ENCODE results near the gene DNMBP.
"Not testable (repeated sequence)": the region's sequence is repeated elsewhere in the genome, so short reads cannot be mapped to it uniquely, and the experiment has no call there.

The DNMBP gene

GRCh38 chr10:100014071-100014762 is 4.5 kb upstream of the DNMBP start:
- DNase-seq (ENCODE audit: insufficient read length) (no peak), FAIRE-seq (peak; percentile 93)
- no peak for TF ChIP-seq TAF1 (IDR thresholded peaks at IDR 0.05; ENCODE audit: borderline replicate concordance, low read depth, low read length)
- TF ChIP-seq POLR2A (IDR thresholded peaks at IDR 0.05; ENCODE audit: low read depth, low read length): no peak
- no peak for TF ChIP-seq POLR2AphosphoS5 (IDR thresholded peaks at IDR 0.05; ENCODE audit: low read depth, low read length)

GRCh38 chr10:100013621-100014020 is 3.9 kb upstream of the DNMBP start:
- TF ChIP-seq TAF1 (IDR thresholded peaks at IDR 0.05; ENCODE audit: borderline replicate concordance, low read depth, low read length) (no peak), POLR2A (IDR thresholded peaks at IDR 0.05; ENCODE audit: low read depth, low read length) (no peak), POLR2AphosphoS5 (IDR thresholded peaks at IDR 0.05; ENCODE audit: low read depth, low read length) (no peak)
- FAIRE-seq (peak; percentile 30), DNase-seq (ENCODE audit: insufficient read length) (no peak)

DNA sequence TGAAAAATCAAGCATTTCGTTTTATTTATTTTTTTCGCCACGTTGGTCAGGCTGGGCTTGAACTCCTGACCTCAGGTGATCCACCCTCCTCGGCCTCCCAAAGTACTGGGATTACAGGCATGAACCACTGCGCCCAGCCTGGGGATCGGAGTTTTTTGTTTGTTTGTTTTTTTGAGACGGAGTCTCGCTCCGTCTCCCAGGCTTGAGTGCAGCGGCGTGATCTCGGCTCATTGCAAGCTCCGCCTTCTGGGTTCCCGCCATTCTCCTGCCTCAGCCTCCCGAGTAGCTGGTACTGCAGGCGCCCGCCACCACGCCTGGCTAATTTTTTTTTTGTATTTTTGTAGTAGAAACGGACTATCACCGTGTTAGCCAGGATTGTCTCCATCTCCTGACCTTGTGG is 2.2 kb upstream of the DNMBP start:
- not testable (repeated sequence) for DNase-seq (ENCODE audit: insufficient read length); FAIRE-seq

DNA sequence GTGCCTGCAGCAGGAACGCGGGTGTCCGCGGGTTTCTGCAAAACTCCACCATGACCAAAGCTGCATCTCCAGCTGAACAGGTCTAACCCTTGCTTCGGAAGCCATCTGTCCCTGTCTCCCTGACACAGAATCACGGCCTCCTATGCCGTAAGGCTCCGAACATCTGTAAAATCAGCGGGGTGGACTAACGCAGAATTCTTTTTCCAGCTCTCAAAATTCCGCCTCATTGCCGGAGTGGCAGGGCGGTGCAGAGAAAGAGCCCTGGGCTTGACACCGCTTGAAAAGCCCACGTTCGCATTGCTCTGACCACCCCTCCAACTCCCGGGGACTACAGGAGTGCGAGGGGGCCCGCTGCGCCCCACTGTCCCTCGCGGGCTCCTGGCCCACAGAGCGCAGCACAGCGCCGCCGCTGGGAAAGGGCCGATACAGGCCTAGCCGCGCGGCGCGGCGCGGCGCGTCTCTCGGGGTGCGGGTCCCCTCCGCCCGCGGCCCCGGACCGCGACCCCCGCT is 409 bp downstream of the DNMBP start:
- FAIRE-seq: no peak
- no peak for DNase-seq (ENCODE audit: insufficient read length)
- TF ChIP-seq POLR2A (IDR thresholded peaks at IDR 0.05; ENCODE audit: low read depth, low read length): no peak
- no peak for TF ChIP-seq TAF1 (IDR thresholded peaks at IDR 0.05; ENCODE audit: borderline replicate concordance, low read depth, low read length)
- no peak for TF ChIP-seq POLR2AphosphoS5 (IDR thresholded peaks at IDR 0.05; ENCODE audit: low read depth, low read length)

GRCh38 chr10:100008708-100009282 is 952 bp downstream of the DNMBP start:
- FAIRE-seq (no peak), DNase-seq (ENCODE audit: insufficient read length) (no peak)
- TF ChIP-seq TAF1 (IDR thresholded peaks at IDR 0.05; ENCODE audit: borderline replicate concordance, low read depth, low read length): no peak
- no peak for TF ChIP-seq POLR2A (IDR thresholded peaks at IDR 0.05; ENCODE audit: low read depth, low read length)
- no peak for TF ChIP-seq POLR2AphosphoS5 (IDR thresholded peaks at IDR 0.05; ENCODE audit: low read depth, low read length)

- TF ChIP-seq TAF1 (IDR thresholded peaks at IDR 0.05; ENCODE audit: borderline replicate concordance, low read depth, low read length) (no peak), POLR2A (IDR thresholded peaks at IDR 0.05; ENCODE audit: low read depth, low read length) (no peak), POLR2AphosphoS5 (IDR thresholded peaks at IDR 0.05; ENCODE audit: low read depth, low read length) (no peak)
- FAIRE-seq (no peak), DNase-seq (ENCODE audit: insufficient read length) (no peak)
These were observed 1.6 kb downstream of the DNMBP start for GRCh38 chr10:100008142-100008522.

DNA sequence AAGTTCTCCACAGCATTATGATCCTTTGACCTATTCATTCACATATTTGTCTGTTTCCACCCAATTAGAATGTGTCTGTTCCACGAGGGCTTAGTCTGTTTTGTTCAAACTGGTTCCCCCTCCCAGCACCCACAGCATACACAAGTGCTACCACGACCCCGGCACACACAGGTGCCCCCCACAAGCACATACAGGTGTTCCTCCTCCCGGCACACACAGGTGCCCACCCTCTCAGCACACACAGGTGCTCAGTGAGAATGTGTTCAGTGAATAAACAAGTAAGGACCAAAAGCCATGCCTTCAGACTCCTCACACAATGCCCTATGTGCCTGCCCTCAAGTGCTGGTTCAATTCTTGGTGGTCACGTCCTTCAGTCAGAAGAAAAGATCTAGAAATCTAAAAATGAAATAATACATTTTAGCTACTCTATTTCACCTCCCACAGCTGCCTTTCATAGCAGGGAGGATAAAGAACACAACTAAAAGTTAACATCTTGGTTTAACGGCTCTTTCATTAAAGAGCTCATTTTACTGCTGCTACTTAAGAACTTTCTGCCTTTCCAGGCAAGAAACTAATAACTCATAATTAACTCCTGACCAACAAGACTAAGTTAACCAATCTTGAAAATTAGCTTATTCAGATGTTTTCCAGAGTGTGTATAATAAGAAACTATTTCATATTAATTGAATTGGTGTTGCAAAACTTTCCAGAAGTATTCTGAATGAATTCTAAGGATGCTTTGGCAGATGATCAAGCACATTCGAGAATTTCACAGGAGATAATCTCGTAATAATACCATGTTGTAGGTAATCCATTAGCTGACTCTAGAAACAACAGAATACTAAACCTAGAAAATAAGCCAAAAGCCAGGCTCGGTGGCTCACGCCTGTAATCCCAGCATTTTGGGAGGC is 2.3 kb downstream of the DNMBP start:
- DNase-seq (ENCODE audit: insufficient read length) (no peak), FAIRE-seq (no peak)
- TF ChIP-seq TAF1 (IDR thresholded peaks at IDR 0.05; ENCODE audit: borderline replicate concordance, low read depth, low read length) (no peak), POLR2AphosphoS5 (IDR thresholded peaks at IDR 0.05; ENCODE audit: low read depth, low read length) (no peak), POLR2A (IDR thresholded peaks at IDR 0.05; ENCODE audit: low read depth, low read length) (no peak)

- peak; percentile 81 for FAIRE-seq
- no peak for DNase-seq (ENCODE audit: insufficient read length)
- TF ChIP-seq POLR2A (IDR thresholded peaks at IDR 0.05; ENCODE audit: low read depth, low read length) (no peak), POLR2AphosphoS5 (IDR thresholded peaks at IDR 0.05; ENCODE audit: low read depth, low read length) (no peak), TAF1 (IDR thresholded peaks at IDR 0.05; ENCODE audit: borderline replicate concordance, low read depth, low read length) (no peak)
These were observed 3.4 kb downstream of the DNMBP start for GRCh38 chr10:100006243-100006886.

GRCh38 chr10:100004805-100005510 is 4.8 kb downstream of the DNMBP start:
- peak; percentile 67 for FAIRE-seq
- TF ChIP-seq TAF1 (IDR thresholded peaks at IDR 0.05; ENCODE audit: borderline replicate concordance, low read depth, low read length): no peak
- TF ChIP-seq POLR2AphosphoS5 (IDR thresholded peaks at IDR 0.05; ENCODE audit: low read depth, low read length): no peak
- no peak for TF ChIP-seq POLR2A (IDR thresholded peaks at IDR 0.05; ENCODE audit: low read depth, low read length)
- DNase-seq (ENCODE audit: insufficient read length): no peak

DNA sequence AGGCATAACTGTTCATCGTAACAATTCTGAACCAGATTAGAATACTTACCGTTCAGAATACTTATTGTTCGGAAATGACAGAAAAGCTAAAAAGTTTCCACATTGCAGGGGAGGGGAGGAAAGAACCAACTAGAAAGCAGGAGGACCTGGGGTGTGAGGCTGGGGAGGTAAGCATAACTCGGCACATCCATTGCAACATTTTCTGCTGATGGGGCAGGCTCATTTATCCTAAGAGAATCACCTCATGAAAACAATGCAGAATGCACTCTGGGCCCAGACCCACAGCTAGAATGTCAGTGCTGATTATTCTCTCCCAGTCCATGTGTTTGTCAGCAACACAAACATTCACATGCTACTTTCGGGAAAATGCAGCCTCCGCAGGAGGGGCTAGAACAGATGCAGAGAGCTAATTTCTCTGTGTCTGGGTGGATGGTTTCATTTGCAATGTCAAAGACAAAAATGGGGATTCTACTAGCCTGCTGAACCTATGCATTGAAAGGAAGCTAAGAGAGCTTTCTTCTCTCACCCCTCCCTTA is 9.6 kb downstream of the DNMBP start:
- no peak for TF ChIP-seq POLR2A (IDR thresholded peaks at IDR 0.05; ENCODE audit: low read depth, low read length)
- TF ChIP-seq POLR2AphosphoS5 (IDR thresholded peaks at IDR 0.05; ENCODE audit: low read depth, low read length): no peak
- TF ChIP-seq TAF1 (IDR thresholded peaks at IDR 0.05; ENCODE audit: borderline replicate concordance, low read depth, low read length): no peak
- no peak for FAIRE-seq
- DNase-seq (ENCODE audit: insufficient read length): no peak
